Measurements from ENCODE around the gene MXD3.

DNA sequence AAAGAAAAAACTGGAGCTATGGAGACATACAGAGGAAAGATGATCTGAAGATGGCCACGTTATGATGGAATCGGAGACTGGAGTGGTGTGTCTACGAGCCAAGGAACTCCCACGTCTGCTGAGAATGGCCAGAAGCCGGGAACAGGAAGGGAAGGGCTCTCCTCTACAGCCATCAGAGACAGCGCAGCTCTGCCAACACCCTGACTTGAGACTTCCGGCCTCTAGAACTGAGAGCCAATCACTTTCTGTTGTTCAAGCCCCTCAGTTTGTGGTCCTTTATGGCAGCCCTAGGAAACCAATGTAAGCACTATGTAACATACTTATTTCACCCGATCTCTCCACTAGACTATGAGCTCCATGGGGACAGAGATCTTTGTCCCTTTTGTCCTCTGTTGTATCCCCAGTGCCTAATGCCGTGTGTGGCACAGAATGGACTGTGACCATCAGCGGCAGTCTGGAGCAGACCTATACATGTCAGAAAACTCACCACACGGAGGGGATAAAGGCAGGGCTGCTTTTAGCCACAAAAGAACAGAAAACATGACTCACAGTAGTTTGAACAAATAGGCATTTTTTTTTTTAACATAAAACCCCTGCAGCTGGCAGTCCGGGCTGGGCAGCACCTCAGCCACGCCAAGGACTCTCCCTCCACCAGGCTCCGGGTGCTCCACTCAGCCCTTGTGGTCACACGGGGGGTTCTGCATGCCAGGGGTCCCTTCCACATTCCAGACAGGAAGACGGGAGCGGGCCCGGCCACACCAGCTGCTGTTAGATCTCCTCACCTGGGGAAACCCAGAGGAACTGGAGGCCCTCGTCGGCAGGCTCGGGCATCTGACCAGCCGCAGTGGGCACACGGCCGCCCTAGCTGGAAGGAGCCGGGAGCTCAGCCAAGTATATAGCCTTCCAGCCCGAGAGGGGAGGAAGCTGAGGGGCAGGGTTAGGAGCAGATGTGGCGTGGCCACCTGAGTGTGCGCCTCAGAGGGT lies 16.1 kb upstream of the MXD3 start:
- TF ChIP-seq CTCF (IDR thresholded peaks at IDR 0.05; ENCODE audit: extremely low read depth in 1 of 2, insufficient read depth in 1 of 2, low read depth in 1 of 2, low read length in 2 of 2) (no peak), EZH2 (IDR thresholded peaks at IDR 0.05; ENCODE audit: borderline replicate concordance, low read depth, low read length, severe bottlenecking) (no peak)

Data from endothelial cell of umbilical vein (primary cell).